DMS 273 (cell line): ENCODE results near the gene TIPRL.
"Not testable (repeated sequence)": the region's sequence is repeated elsewhere in the genome, so short reads cannot be mapped to it uniquely, and the experiment has no call there.

Source experiments
- DNase-seq: peaks from one replicate; lab custom pipeline; 2025; ENCODE audit not compliant: unreplicated experiment; lab: John Stamatoyannopoulos, UW

The TIPRL gene

GRCh38 chr1:168157638-168158037, 21.1 kb upstream of the TIPRL start:
- no peak for DNase-seq

- no peak for DNase-seq
Observed at GRCh38 chr1:168159251-168159650, 19.5 kb upstream of the TIPRL start.

GRCh38 chr1:168159979-168160378, 18.8 kb upstream of the TIPRL start:
- DNase-seq = no peak

- DNase-seq = peak; percentile 11
Observed at GRCh38 chr1:168161459-168161858, 17.3 kb upstream of the TIPRL start.

- no peak for DNase-seq
Observed at GRCh38 chr1:168163670-168164069, 15.1 kb upstream of the TIPRL start.

- DNase-seq = no peak
Observed at GRCh38 chr1:168164771-168165170, 14.0 kb upstream of the TIPRL start.

- DNase-seq = no peak
Observed at GRCh38 chr1:168167806-168168205, 11.0 kb upstream of the TIPRL start.

- peak; percentile 49 for DNase-seq
Observed at GRCh38 chr1:168170564-168171508, 7.9 kb upstream of the TIPRL start.

GRCh38 chr1:168172250-168172915, 6.4 kb upstream of the TIPRL start:
- no peak for DNase-seq

- DNase-seq = peak; percentile 36
Observed at GRCh38 chr1:168178227-168178637, 530 bp upstream of the TIPRL start.

GRCh38 chr1:168179438-168180147, 831 bp downstream of the TIPRL start:
- DNase-seq = peak; percentile 55

- DNase-seq = peak; percentile 47
Observed at GRCh38 chr1:168180148-168180524, 1.4 kb downstream of the TIPRL start.

- not testable (repeated sequence) for DNase-seq
Observed at GRCh38 chr1:168181063-168181720, 2.4 kb downstream of the TIPRL start.

GRCh38 chr1:168187177-168187576, 8.4 kb downstream of the TIPRL start:
- no peak for DNase-seq

GRCh38 chr1:168190403-168190802, 11.6 kb downstream of the TIPRL start:
- DNase-seq = peak; percentile 37

- DNase-seq = no peak
Observed at GRCh38 chr1:168195199-168196135, 16.7 kb downstream of the TIPRL start.

- DNase-seq = no peak
Observed at GRCh38 chr1:168199056-168199455, 20.3 kb downstream of the TIPRL start.

GRCh38 chr1:168202941-168203654, 24.3 kb downstream of the TIPRL start:
- no peak for DNase-seq

GRCh38 chr1:168206111-168206510, 27.3 kb downstream of the TIPRL start:
- DNase-seq = no peak
